RPMI8226 (cell line): ENCODE measurements around the gene FBXO48.
"Not testable (repeated sequence)": the region's sequence is repeated elsewhere in the genome, so short reads cannot be mapped to it uniquely, and the experiment has no call there.

Experiments used
- DNase-seq: peaks from one replicate; pipeline ENCODE4 v3.0.0-alpha.2; 2015

The FBXO48 gene

GRCh38 chr2:68467077-68467960, at the start of gene FBXO48, which contains the start of gene APLF:
FBXO48 (minus strand) TSS chr2:68467294; CDS start chr2:68465145, 2,149 bp downstream.
APLF (plus strand) TSS chr2:68467585; CDS start chr2:68467732, 147 bp downstream.
- peak; percentile 99 for DNase-seq

- DNase-seq: no peak
These were observed 49.2 kb upstream of the FBXO48 start for GRCh38 chr2:68516051-68516955.

- DNase-seq: no peak
These were observed 47.3 kb upstream of the FBXO48 start for GRCh38 chr2:68514316-68514929.

- DNase-seq: no peak
These were observed 45.9 kb upstream of the FBXO48 start for GRCh38 chr2:68512966-68513365.

GRCh38 chr2:68512326-68512725, 45.2 kb upstream of the FBXO48 start:
- no peak for DNase-seq

GRCh38 chr2:68506170-68506569, 39.1 kb upstream of the FBXO48 start:
- no peak for DNase-seq

GRCh38 chr2:68505603-68506159, 38.6 kb upstream of the FBXO48 start:
- no peak for DNase-seq

- no peak for DNase-seq
These were observed 34.7 kb upstream of the FBXO48 start for GRCh38 chr2:68501768-68502167.

- no peak for DNase-seq
These were observed 33.6 kb upstream of the FBXO48 start for GRCh38 chr2:68500649-68501048.

- DNase-seq: no peak
These were observed 32.0 kb upstream of the FBXO48 start for GRCh38 chr2:68499133-68499532.

GRCh38 chr2:68491582-68491981, 24.5 kb upstream of the FBXO48 start:
- DNase-seq: no peak

GRCh38 chr2:68489282-68489681, 22.2 kb upstream of the FBXO48 start:
- DNase-seq: no peak

GRCh38 chr2:68488605-68489004, 21.5 kb upstream of the FBXO48 start:
- DNase-seq: not testable (repeated sequence)

GRCh38 chr2:68487773-68488355, 20.8 kb upstream of the FBXO48 start:
- DNase-seq: no peak

GRCh38 chr2:68483011-68483410, 15.9 kb upstream of the FBXO48 start:
- no peak for DNase-seq

GRCh38 chr2:68482296-68482820, 15.3 kb upstream of the FBXO48 start:
- DNase-seq: no peak

GRCh38 chr2:68478688-68479087, 11.6 kb upstream of the FBXO48 start:
- no peak for DNase-seq

GRCh38 chr2:68476454-68476853, 9.4 kb upstream of the FBXO48 start:
- no peak for DNase-seq

- DNase-seq: no peak
These were observed 8.5 kb upstream of the FBXO48 start for GRCh38 chr2:68475576-68475975.

GRCh38 chr2:68475110-68475509, 8.0 kb upstream of the FBXO48 start:
- DNase-seq: no peak

- no peak for DNase-seq
These were observed 5.8 kb upstream of the FBXO48 start for GRCh38 chr2:68472796-68473414.

GRCh38 chr2:68471385-68471784, 4.3 kb upstream of the FBXO48 start:
- DNase-seq: no peak
